ENCODE data around the gene MEGF9. TPM values are rescaled to one million over a fixed set of nuclear protein-coding genes. Genes with fewer than 3 reads are reported as not detected.

MEGF9 gene
- total RNA-seq, 1 donor from 2014 or later, result 23.4 TPM

DNA sequence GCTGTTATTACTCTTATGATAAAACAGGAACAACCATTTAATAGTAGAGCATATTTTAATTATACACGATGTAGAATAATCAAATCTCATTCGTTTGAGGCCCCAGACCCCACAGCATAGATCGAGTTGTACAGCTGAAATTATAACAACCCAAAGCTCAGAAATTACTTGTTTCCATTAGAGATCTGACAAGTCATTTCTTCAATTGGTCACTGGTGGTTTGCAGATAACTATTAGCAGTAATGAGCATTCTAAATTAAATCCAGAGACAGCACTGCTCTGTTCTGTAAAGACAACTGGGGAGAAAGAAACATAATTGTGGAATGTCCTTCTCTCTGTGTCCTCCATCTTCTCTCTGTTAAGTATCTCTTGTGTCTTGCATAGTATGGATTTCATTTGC lies 147.2 kb downstream of the MEGF9 start:
- no peak overlapping the region for H3K27ac Mint-ChIP-seq
- H3K36me3 Mint-ChIP-seq (ENCODE audit: insufficient read depth), result peaks cover 30% of the 10 kb centered on the region
- no peaks in the 10 kb centered on the region for H3K9me3 Mint-ChIP-seq (ENCODE audit: low read depth)
- no peaks in the 10 kb centered on the region for H3K27me3 Mint-ChIP-seq
- peaks cover 8% of the 10 kb centered on the region for H3K4me1 Mint-ChIP-seq (ENCODE audit: low read depth)
- DNase-seq (ENCODE audit: low spot score, unreplicated experiment), result no peak
- TF ChIP-seq, protein P1, sequence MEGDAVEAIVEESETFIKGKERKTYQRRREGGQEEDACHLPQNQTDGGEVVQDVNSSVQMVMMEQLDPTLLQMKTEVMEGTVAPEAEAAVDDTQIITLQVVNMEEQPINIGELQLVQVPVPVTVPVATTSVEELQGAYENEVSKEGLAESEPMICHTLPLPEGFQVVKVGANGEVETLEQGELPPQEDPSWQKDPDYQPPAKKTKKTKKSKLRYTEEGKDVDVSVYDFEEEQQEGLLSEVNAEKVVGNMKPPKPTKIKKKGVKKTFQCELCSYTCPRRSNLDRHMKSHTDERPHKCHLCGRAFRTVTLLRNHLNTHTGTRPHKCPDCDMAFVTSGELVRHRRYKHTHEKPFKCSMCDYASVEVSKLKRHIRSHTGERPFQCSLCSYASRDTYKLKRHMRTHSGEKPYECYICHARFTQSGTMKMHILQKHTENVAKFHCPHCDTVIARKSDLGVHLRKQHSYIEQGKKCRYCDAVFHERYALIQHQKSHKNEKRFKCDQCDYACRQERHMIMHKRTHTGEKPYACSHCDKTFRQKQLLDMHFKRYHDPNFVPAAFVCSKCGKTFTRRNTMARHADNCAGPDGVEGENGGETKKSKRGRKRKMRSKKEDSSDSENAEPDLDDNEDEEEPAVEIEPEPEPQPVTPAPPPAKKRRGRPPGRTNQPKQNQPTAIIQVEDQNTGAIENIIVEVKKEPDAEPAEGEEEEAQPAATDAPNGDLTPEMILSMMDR (IDR thresholded peaks at IDR 0.05; ENCODE audit: unreplicated experiment), result no peak
- H3K4me3 Mint-ChIP-seq (ENCODE audit: low read depth), result no peak overlapping the region

DNA sequence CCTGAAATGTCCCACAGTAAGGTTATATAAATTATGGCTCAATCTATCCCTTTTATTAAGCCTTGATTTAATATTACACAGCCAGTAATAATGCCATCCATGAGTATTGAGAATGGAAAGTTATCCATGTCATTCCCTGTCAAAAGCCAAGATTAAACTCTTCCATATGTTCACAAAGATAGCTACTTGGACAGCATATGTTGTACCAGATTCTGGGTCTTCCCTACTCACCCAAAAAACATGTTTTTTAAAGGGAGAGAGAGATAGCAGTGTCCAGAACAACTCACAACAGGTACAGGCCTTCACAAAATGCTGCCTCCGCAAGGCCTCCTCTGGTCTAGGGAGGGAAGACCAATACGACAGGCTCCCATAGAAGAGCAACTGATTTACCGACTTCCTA lies 149.7 kb downstream of the MEGF9 start:
- TF ChIP-seq, protein P1 (IDR thresholded peaks at IDR 0.05; ENCODE audit: unreplicated experiment), result no peak
- no peaks in the 10 kb centered on the region for H3K27me3 Mint-ChIP-seq
- H3K9me3 Mint-ChIP-seq (ENCODE audit: low read depth), result no peaks in the 10 kb centered on the region
- H3K36me3 Mint-ChIP-seq (ENCODE audit: insufficient read depth), result peaks cover 26% of the 10 kb centered on the region
- H3K4me1 Mint-ChIP-seq (ENCODE audit: low read depth), result peaks cover 4% of the 10 kb centered on the region
- DNase-seq (ENCODE audit: low spot score, unreplicated experiment), result no peak
- no peak overlapping the region for H3K4me3 Mint-ChIP-seq (ENCODE audit: low read depth)
- no peak overlapping the region for H3K27ac Mint-ChIP-seq

DNA sequence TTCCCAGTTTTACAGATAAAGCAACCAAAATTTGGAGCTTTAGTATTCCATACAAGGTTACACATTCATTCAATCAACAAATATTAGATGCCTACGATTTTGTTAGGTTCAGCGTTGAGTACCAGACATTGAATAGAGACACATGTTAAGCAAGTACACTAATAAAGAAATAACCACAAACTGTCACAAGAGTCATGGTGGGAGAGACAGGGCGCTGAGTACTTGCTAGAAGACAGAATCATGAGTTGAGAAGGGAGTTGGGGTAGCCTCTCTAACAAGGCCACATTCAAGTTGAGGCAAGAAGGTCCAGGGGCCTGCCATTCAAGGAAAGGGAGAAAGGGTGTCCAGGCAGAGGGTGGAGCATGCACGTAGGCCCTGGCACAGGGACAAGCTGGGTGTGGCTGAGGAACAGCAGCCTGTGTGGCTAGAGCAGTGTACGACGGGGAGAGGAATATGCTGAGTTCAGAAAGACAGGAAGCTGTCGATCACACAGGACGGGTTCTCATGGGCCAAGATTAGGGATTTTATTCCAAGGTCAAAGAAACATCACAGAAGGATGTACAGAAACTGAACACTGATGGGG lies 151.3 kb downstream of the MEGF9 start:
- Mint-ChIP-seq H3K27ac (peak overlapping the region; percentile 29), H3K9me3 (ENCODE audit: low read depth) (no peaks in the 10 kb centered on the region), H3K36me3 (ENCODE audit: insufficient read depth) (peaks cover 23% of the 10 kb centered on the region), H3K27me3 (no peaks in the 10 kb centered on the region), H3K4me3 (ENCODE audit: low read depth) (no peak overlapping the region), H3K4me1 (ENCODE audit: low read depth) (peaks cover 4% of the 10 kb centered on the region)
- TF ChIP-seq, protein P1 (IDR thresholded peaks at IDR 0.05; ENCODE audit: unreplicated experiment), result no peak
- DNase-seq (ENCODE audit: low spot score, unreplicated experiment), result no peak

DNA sequence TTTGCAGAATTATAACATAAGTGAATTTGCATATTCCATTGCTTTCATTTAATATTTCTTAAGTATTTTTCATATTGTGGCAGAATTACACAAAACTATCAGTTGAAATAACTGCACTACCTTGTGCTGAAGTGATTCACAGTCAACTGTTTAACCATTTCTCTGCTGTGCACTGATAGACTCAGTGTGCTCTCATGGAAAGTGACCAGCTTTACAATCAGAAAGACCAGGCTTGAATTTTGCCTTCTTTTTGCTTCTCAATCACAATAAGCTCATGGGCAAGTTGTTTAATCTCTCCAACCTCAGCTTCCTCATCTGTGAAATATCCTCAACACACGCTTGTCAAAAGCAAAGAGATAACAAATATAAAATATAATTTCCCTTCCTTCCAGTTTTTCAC lies 152.6 kb downstream of the MEGF9 start:
- Mint-ChIP-seq H3K4me3 (ENCODE audit: low read depth) (no peak overlapping the region), H3K4me1 (ENCODE audit: low read depth) (peaks cover 4% of the 10 kb centered on the region), H3K27me3 (no peaks in the 10 kb centered on the region), H3K9me3 (ENCODE audit: low read depth) (no peaks in the 10 kb centered on the region), H3K27ac (no peak overlapping the region), H3K36me3 (ENCODE audit: insufficient read depth) (peaks cover 20% of the 10 kb centered on the region)
- DNase-seq (ENCODE audit: low spot score, unreplicated experiment), result no peak
- TF ChIP-seq, protein P1 (IDR thresholded peaks at IDR 0.05; ENCODE audit: unreplicated experiment), result no peak

DNA sequence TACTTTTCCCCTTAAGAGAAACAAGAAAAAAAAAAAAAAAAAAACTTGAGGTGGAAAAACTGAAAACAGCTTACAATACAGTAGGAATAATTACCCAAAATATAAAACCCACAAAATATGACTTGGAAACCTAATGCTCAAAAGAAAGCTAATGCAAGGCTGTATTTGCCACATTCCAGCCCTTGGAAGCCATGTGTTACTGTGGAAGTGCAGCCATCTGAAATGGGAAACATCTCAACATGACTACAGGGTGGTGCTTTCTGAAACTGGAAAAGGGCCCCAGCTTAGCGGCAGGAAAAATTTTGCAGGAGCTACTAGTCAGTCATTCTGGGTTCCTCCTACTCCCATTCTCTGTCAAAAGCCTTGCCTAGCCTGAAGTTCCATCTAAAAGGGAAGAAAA lies 154.7 kb downstream of the MEGF9 start:
- Mint-ChIP-seq H3K4me1 (ENCODE audit: low read depth) (peaks cover 4% of the 10 kb centered on the region), H3K27me3 (no peaks in the 10 kb centered on the region), H3K27ac (no peak overlapping the region), H3K4me3 (ENCODE audit: low read depth) (no peak overlapping the region), H3K36me3 (ENCODE audit: insufficient read depth) (peaks cover 21% of the 10 kb centered on the region), H3K9me3 (ENCODE audit: low read depth) (no peaks in the 10 kb centered on the region)
- TF ChIP-seq, protein P1 (IDR thresholded peaks at IDR 0.05; ENCODE audit: unreplicated experiment), result no peak
- no peak for DNase-seq (ENCODE audit: low spot score, unreplicated experiment)
